Gastrocnemius medialis (tissue), 4 donors: ENCODE results near the gene ARL4A.

Source experiments
- POLR2A ChIP-seq, 2 donors: fragments of 450-650 bp; IDR thresholded peaks; one replicate each; pipeline ENCODE4 v1.6.1; 2017; ENCODE audit warnings: antibody characterized with exemption in 2 of 2, mild to moderate bottlenecking in 2 of 2, moderate library complexity in 2 of 2
- TF ChIP-seq, protein P1 (sequence below), 5 experiments: fragments of 450-650 bp in 3 of 5; fragments of 200-600 bp in 2 of 5; sonication (generic) in 2 of 5; IDR thresholded peaks in 4 of 5; conservative IDR thresholded peaks in 1 of 5; 1 replicate in 4 of 5; 2 replicates in 1 of 5; pipeline ENCODE4 v1.5.1; 2016 to 2019; ENCODE audit warnings: antibody characterized with exemption in 5 of 5, mild to moderate bottlenecking in 3 of 5, moderate library complexity in 3 of 5

DNA sequence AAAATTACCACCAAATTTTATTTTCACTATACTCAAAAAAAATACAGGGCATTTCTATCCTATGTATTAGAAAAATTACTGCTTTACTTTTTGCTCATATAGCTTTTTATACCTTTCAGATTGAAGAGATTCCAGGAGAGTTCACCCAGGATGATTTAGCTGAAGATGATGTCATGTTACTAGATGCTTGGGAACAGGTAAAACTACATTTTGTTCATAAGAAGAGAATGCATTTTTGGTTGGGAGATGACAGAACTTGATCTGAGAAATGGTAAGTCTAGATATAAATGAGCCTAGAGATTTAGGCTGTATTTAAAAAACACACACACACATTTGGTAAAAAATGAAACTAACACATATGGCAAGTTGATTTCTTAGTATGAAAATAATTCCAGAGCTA is 38.1 kb upstream of the ARL4A start:
- no peak for TF ChIP-seq POLR2A (IDR thresholded peaks at IDR 0.05)
- TF ChIP-seq, protein P1, sequence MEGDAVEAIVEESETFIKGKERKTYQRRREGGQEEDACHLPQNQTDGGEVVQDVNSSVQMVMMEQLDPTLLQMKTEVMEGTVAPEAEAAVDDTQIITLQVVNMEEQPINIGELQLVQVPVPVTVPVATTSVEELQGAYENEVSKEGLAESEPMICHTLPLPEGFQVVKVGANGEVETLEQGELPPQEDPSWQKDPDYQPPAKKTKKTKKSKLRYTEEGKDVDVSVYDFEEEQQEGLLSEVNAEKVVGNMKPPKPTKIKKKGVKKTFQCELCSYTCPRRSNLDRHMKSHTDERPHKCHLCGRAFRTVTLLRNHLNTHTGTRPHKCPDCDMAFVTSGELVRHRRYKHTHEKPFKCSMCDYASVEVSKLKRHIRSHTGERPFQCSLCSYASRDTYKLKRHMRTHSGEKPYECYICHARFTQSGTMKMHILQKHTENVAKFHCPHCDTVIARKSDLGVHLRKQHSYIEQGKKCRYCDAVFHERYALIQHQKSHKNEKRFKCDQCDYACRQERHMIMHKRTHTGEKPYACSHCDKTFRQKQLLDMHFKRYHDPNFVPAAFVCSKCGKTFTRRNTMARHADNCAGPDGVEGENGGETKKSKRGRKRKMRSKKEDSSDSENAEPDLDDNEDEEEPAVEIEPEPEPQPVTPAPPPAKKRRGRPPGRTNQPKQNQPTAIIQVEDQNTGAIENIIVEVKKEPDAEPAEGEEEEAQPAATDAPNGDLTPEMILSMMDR (IDR thresholded peaks at IDR 0.05 in 4 of 5, conservative IDR thresholded peaks at IDR 0.05 in 1 of 5), result no peak
